Measurements from ENCODE around the gene CHMP2A.
"Not testable (repeated sequence)": the region's sequence is repeated elsewhere in the genome, so short reads cannot be mapped to it uniquely, and the experiment has no call there.

The CHMP2A gene

DNA sequence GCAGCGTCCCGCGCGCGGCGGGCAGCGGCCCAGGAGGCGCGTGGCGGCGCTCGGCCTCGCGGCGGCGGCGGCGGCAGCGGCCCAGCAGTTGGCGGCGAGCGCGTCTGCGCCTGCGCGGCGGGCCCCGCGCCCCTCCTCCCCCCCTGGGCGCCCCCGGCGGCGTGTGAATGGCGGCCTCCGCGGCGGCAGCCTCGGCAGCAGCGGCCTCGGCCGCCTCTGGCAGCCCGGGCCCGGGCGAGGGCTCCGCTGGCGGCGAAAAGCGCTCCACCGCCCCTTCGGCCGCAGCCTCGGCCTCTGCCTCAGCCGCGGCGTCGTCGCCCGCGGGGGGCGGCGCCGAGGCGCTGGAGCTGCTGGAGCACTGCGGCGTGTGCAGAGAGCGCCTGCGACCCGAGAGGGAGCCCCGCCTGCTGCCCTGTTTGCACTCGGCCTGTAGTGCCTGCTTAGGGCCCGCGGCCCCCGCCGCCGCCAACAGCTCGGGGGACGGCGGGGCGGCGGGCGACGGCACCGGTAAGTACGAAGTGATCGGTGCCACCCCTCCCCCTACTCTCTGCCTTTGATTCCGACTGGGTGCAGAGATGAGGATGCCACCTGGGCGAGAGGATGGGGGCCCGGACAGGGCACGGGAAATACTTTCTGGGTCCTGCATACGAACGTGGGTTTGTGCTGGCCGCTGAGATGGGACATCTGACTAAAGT, 10.2 kb downstream of the CHMP2A start:
- 0 out of 2 replicates have a peak, but pooled peaks cover 8% of the 10 kb centered on the region for H3F3A ChIP-seq (ENCODE audit: insufficient read depth)
- no peaks in the 10 kb centered on the region for H3K27me3 ChIP-seq (ENCODE audit: low read length)
- H2AFZ ChIP-seq (ENCODE audit: low read depth, low read length, severe bottlenecking) = no peak overlapping the region
- H3K36me3 ChIP-seq (ENCODE audit: low read length) = peaks cover 17% of the 10 kb centered on the region
- no peaks in the 10 kb centered on the region for H3K9me2 ChIP-seq (replicated peaks; ENCODE audit: insufficient read depth, low read length)
- peaks cover 24% of the 10 kb centered on the region for H4K20me1 ChIP-seq (ENCODE audit: low read depth, low read length)
- peak overlapping the region; percentile 98 for H3K9ac ChIP-seq (ENCODE audit: low read length)
- TF ChIP-seq EZH2phosphoT487 (conservative IDR thresholded peaks at IDR 0.05; ENCODE audit: low read length) = no peak
- TF ChIP-seq, protein P1, sequence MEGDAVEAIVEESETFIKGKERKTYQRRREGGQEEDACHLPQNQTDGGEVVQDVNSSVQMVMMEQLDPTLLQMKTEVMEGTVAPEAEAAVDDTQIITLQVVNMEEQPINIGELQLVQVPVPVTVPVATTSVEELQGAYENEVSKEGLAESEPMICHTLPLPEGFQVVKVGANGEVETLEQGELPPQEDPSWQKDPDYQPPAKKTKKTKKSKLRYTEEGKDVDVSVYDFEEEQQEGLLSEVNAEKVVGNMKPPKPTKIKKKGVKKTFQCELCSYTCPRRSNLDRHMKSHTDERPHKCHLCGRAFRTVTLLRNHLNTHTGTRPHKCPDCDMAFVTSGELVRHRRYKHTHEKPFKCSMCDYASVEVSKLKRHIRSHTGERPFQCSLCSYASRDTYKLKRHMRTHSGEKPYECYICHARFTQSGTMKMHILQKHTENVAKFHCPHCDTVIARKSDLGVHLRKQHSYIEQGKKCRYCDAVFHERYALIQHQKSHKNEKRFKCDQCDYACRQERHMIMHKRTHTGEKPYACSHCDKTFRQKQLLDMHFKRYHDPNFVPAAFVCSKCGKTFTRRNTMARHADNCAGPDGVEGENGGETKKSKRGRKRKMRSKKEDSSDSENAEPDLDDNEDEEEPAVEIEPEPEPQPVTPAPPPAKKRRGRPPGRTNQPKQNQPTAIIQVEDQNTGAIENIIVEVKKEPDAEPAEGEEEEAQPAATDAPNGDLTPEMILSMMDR (IDR thresholded peaks at IDR 0.05; ENCODE audit: insufficient read depth, low read length, poor library complexity, severe bottlenecking) = no peak
- peak overlapping the region; percentile 77 for H3K4me2 ChIP-seq (ENCODE audit: low read depth, low read length, poor library complexity, severe bottlenecking)
- H3K9me3 ChIP-seq (ENCODE audit: insufficient read depth, low read length) = no peaks in the 10 kb centered on the region
- H3K79me2 ChIP-seq (ENCODE audit: insufficient read depth, low read length) = peaks cover 40% of the 10 kb centered on the region
- peak overlapping the region; percentile 100 for H3K4me3 ChIP-seq (ENCODE audit: insufficient read depth, low read length, poor library complexity, severe bottlenecking)
- peak overlapping the region; percentile 82 for H3K27ac ChIP-seq (ENCODE audit: low read depth, low read length)

DNA sequence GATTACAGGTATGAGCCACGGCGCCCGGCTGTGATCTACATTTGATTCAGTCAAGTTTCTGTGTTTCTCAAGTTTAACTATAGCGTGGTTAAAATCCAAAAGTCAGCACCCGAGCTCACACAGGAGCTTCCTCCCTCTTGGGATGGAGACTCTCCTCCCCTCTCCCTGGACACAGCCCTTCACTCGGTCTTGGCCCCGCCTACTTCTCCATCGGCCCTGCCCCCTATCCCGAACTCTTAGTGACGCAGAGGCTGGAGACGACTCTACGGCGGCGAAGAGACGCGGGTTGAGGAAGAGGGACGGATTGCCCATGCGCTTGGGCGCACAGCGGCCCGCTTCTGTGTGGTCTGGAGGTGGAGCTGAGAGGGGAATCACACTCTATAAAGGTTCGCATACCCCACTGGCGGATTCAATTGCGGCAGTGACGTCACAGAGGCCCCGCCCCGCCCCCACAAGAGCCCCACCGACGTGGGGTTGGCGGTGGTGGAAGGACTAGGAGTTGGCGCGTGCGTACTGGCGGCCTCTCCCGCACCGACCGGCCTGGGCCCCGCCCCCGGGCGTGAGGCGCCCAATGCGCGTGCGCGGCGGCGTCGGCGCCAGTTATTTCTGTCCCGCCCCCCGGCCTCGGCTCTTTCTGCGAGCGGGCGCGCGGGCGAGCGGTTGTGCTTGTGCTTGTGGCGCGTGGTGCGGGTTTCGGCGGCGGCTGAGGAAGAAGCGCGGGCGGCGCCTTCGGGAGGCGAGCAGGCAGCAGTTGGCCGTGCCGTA, 10.9 kb downstream of the CHMP2A start, which contains the start of gene TRIM28:
TSS of gene TRIM28 (plus strand) at position 239 of the 765 bp plus-strand sequence. CDS start 694 bp downstream, outside the sequence.
- TF ChIP-seq, protein P1 (IDR thresholded peaks at IDR 0.05; ENCODE audit: insufficient read depth, low read length, poor library complexity, severe bottlenecking) = no peak
- no peak for TF ChIP-seq EZH2phosphoT487 (conservative IDR thresholded peaks at IDR 0.05; ENCODE audit: low read length)
- H3K79me2 ChIP-seq (ENCODE audit: insufficient read depth, low read length) = peaks cover 40% of the 10 kb centered on the region
- peak within 1 kb of the TSS; percentile 81 for H2AFZ ChIP-seq (ENCODE audit: low read depth, low read length, severe bottlenecking)
- peak within 1 kb of the TSS; percentile 77 for H3K4me2 ChIP-seq (ENCODE audit: low read depth, low read length, poor library complexity, severe bottlenecking)
- H3K9ac ChIP-seq (ENCODE audit: low read length) = peak within 1 kb of the TSS; percentile 98
- no peaks in the 10 kb centered on the region for H3K27me3 ChIP-seq (ENCODE audit: low read length)
- peaks cover 24% of the 10 kb centered on the region for H4K20me1 ChIP-seq (ENCODE audit: low read depth, low read length)
- H3K9me3 ChIP-seq (ENCODE audit: insufficient read depth, low read length) = no peaks in the 10 kb centered on the region
- H3K9me2 ChIP-seq (replicated peaks; ENCODE audit: insufficient read depth, low read length) = no peaks in the 10 kb centered on the region
- H3K27ac ChIP-seq (ENCODE audit: low read depth, low read length) = peak within 1 kb of the TSS; percentile 82
- 0 out of 2 replicates have a peak, but pooled peaks cover 8% of the 10 kb centered on the region for H3F3A ChIP-seq (ENCODE audit: insufficient read depth)
- H3K4me3 ChIP-seq (ENCODE audit: insufficient read depth, low read length, poor library complexity, severe bottlenecking) = peak within 1 kb of the TSS; percentile 100
- H3K36me3 ChIP-seq (ENCODE audit: low read length) = peaks cover 17% of the 10 kb centered on the region

DNA sequence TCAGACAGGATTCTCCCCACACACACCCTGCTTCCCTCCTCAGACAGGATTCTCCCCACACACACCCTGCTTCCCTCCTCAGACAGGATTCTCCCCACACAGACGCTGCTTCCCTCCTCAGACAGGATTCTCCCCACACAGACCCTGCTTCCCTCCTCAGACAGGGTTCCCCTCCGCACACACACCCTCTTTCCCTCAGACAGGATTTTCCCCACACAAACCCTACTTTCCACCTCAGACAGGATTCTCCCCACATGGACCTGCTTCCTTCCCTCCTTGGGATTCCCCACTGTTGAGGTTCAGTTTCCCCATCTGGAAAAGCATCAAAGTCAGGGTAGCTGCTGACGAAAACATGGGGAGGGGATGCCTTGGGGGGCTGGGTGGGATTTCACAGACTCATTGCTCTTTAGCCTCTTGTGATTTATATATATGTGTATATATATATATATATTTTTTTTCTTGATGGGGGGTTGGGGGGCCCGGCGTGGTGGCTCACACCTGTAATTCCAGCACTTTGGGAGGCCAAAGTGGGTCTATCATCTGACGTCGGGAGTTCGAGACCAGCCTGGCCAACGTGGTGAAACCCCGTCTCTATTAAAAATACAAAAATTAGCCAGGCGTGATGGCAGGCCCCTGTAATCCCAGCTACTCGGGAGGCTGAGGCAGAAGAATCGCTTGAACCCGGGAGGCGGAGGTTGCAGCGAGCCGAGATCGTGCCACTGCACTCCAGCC, 12.1 kb downstream of the CHMP2A start:
- Histone ChIP-seq H3K36me3 (ENCODE audit: low read length) (peaks cover 14% of the 10 kb centered on the region), H3K79me2 (ENCODE audit: insufficient read depth, low read length) (peaks cover 31% of the 10 kb centered on the region), H4K20me1 (ENCODE audit: low read depth, low read length) (peaks cover 24% of the 10 kb centered on the region)
- not testable (repeated sequence) for H3K9ac ChIP-seq (ENCODE audit: low read length); H3K9me2 ChIP-seq (replicated peaks; ENCODE audit: insufficient read depth, low read length); H3K27ac ChIP-seq (ENCODE audit: low read depth, low read length); H3K4me3 ChIP-seq (ENCODE audit: insufficient read depth, low read length, poor library complexity, severe bottlenecking); H3K9me3 ChIP-seq (ENCODE audit: insufficient read depth, low read length); H3K27me3 ChIP-seq (ENCODE audit: low read length); H2AFZ ChIP-seq (ENCODE audit: low read depth, low read length, severe bottlenecking); H3K4me2 ChIP-seq (ENCODE audit: low read depth, low read length, poor library complexity, severe bottlenecking); H3F3A ChIP-seq (ENCODE audit: insufficient read depth)

DNA sequence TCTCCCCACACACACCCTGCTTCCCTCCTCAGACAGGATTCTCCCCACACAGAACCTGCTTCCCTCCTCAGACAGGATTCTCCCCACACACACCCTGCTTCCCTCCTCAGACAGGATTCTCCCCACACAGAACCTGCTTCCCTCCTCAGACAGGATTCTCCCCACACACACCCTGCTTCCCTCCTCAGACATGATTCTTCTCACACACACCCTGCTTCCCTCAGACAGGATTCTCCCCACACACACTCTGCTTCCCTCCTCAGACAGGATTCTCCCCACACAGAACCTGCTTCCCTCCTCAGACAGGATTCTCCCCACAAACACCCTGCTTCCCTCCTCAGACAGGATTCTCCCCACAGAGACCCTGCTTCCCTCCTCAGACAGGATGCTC, 15.7 kb downstream of the CHMP2A start:
- H3K9ac ChIP-seq (ENCODE audit: low read length) = peak overlapping the region; percentile 48; the same call in 1 of the 2 replicates
- H2AFZ ChIP-seq (ENCODE audit: low read depth, low read length, severe bottlenecking); H4K20me1 ChIP-seq (ENCODE audit: low read depth, low read length); H3K4me3 ChIP-seq (ENCODE audit: insufficient read depth, low read length, poor library complexity, severe bottlenecking); H3K79me2 ChIP-seq (ENCODE audit: insufficient read depth, low read length); H3K27me3 ChIP-seq (ENCODE audit: low read length); H3K9me3 ChIP-seq (ENCODE audit: insufficient read depth, low read length); H3F3A ChIP-seq (ENCODE audit: insufficient read depth); H3K36me3 ChIP-seq (ENCODE audit: low read length); H3K27ac ChIP-seq (ENCODE audit: low read depth, low read length); H3K9me2 ChIP-seq (replicated peaks; ENCODE audit: insufficient read depth, low read length): not testable (repeated sequence)
- peak overlapping the region; percentile 43 for H3K4me2 ChIP-seq (ENCODE audit: low read depth, low read length, poor library complexity, severe bottlenecking)

All from SU-DHL-6 (cell line).